Chondrocyte (in vitro differentiated cells): ENCODE results near the gene DNM1L. TPM values are rescaled to one million over a fixed set of nuclear protein-coding genes. Genes with fewer than 3 reads are reported as not detected.
A peak's percentile ranks its signal among the peaks of the same experiment; 100 is the strongest.

ENCODE experiments used
- DNase-seq: peaks from one replicate; pipeline ENCODE4 v3.0.0; 2021; ENCODE audit warnings: mixed read lengths, low spot score
- H3K27ac Mint-ChIP-seq: one replicate; pipeline ENCODE4 v1.8.0; 2021; ENCODE audit warnings: mild to moderate bottlenecking, moderate library complexity, mixed read lengths; ENCODE audit not compliant: unreplicated experiment
- H3K27me3 Mint-ChIP-seq: 2 replicates; pipeline ENCODE4 v1.8.0; 2021; ENCODE audit warnings: low read depth, mixed read lengths
- H3K36me3 Mint-ChIP-seq: 2 replicates; pipeline ENCODE4 v1.8.0; 2021; ENCODE audit warnings: low read depth, mixed read lengths
- H3K4me1 Mint-ChIP-seq: 2 replicates; pipeline ENCODE4 v1.8.0; 2021; ENCODE audit warnings: low read depth, mild to moderate bottlenecking, mixed read lengths
- H3K4me3 Mint-ChIP-seq: one replicate; pipeline ENCODE4 v1.8.0; 2021; ENCODE audit warnings: mild to moderate bottlenecking, moderate library complexity, mixed read lengths; ENCODE audit not compliant: unreplicated experiment
- H3K9me3 Mint-ChIP-seq: 2 replicates; pipeline ENCODE4 v1.8.0; 2021; ENCODE audit warnings: low read depth, mixed read lengths
- CTCF ChIP-seq: fragments of 200-600 bp; sonication (generic); IDR thresholded peaks from 2 replicates; pipeline ENCODE4 v1.5.0; 2021; ENCODE audit warnings: antibody characterized with exemption, mild to moderate bottlenecking, moderate library complexity
- total RNA-seq: library from RNA; stranded (reverse); gene quantifications from 3 replicates; pipeline ENCODE4 v1.2.1, GENCODE V29; 2021

The DNM1L gene
- total RNA-seq, 1 donor from 2014 or later: 67.0 TPM

- H3K4me3 Mint-ChIP-seq: peak overlapping the region; percentile 71
- H3K36me3 Mint-ChIP-seq: peaks cover 2% of the 10 kb centered on the region
- H3K27me3 Mint-ChIP-seq: no peaks in the 10 kb centered on the region
- no peak for DNase-seq
- H3K9me3 Mint-ChIP-seq: no peaks in the 10 kb centered on the region
- peaks cover 26% of the 10 kb centered on the region for H3K4me1 Mint-ChIP-seq
- no peak for TF ChIP-seq CTCF
- H3K27ac Mint-ChIP-seq: peak overlapping the region; percentile 92
Observed at GRCh38 chr12:32680787-32681186, 1.7 kb downstream of the DNM1L start.

GRCh38 chr12:32681272-32681671, 2.2 kb downstream of the DNM1L start:
- Mint-ChIP-seq H3K27me3 (no peaks in the 10 kb centered on the region), H3K27ac (peak overlapping the region; percentile 14), H3K4me3 (no peak overlapping the region), H3K4me1 (peaks cover 26% of the 10 kb centered on the region), H3K36me3 (peaks cover 2% of the 10 kb centered on the region), H3K9me3 (no peaks in the 10 kb centered on the region)
- no peak for DNase-seq
- no peak for TF ChIP-seq CTCF

- no peak for TF ChIP-seq CTCF
- Mint-ChIP-seq H3K27ac (no peak overlapping the region), H3K9me3 (no peaks in the 10 kb centered on the region), H3K4me1 (peaks cover 9% of the 10 kb centered on the region), H3K4me3 (no peak overlapping the region), H3K36me3 (peaks cover 3% of the 10 kb centered on the region), H3K27me3 (no peaks in the 10 kb centered on the region)
- no peak for DNase-seq
Observed at GRCh38 chr12:32686340-32686739, 7.2 kb downstream of the DNM1L start.

GRCh38 chr12:32688786-32689185, 9.7 kb downstream of the DNM1L start:
- H3K36me3 Mint-ChIP-seq: peaks cover 3% of the 10 kb centered on the region
- TF ChIP-seq CTCF: no peak
- no peaks in the 10 kb centered on the region for H3K9me3 Mint-ChIP-seq
- peaks cover 11% of the 10 kb centered on the region for H3K4me1 Mint-ChIP-seq
- no peaks in the 10 kb centered on the region for H3K27me3 Mint-ChIP-seq
- no peak overlapping the region for H3K4me3 Mint-ChIP-seq
- DNase-seq: no peak
- no peak overlapping the region for H3K27ac Mint-ChIP-seq

- H3K36me3 Mint-ChIP-seq: peaks cover 12% of the 10 kb centered on the region
- H3K4me1 Mint-ChIP-seq: peaks cover 11% of the 10 kb centered on the region
- H3K27me3 Mint-ChIP-seq: no peaks in the 10 kb centered on the region
- peaks cover 13% of the 10 kb centered on the region for H3K9me3 Mint-ChIP-seq
- no peak overlapping the region for H3K27ac Mint-ChIP-seq
- DNase-seq: no peak
- no peak for TF ChIP-seq CTCF
- no peak overlapping the region for H3K4me3 Mint-ChIP-seq
Observed at GRCh38 chr12:32690927-32691326, 11.8 kb downstream of the DNM1L start.
